NCI-H226 (cell line): ENCODE data around the gene FDCSP.
"Not testable (repeated sequence)": the region's sequence is repeated elsewhere in the genome, so short reads cannot be mapped to it uniquely, and the experiment has no call there.

Experiments
- DNase-seq: peaks from one replicate; pipeline ENCODE4 v3.0.0-alpha.2; 2015

The FDCSP gene

GRCh38 chr4:70239884-70240591 lies 14.1 kb downstream of the FDCSP start:
- peak; percentile 68 for DNase-seq

GRCh38 chr4:70242297-70242696 lies 16.4 kb downstream of the FDCSP start, which contains the start of gene CSN3:
Gene CSN3, plus strand, starts transcription at chr4:70242597. Its CDS starts 2,223 bp downstream, at chr4:70244820.
- not testable (repeated sequence) for DNase-seq

DNA sequence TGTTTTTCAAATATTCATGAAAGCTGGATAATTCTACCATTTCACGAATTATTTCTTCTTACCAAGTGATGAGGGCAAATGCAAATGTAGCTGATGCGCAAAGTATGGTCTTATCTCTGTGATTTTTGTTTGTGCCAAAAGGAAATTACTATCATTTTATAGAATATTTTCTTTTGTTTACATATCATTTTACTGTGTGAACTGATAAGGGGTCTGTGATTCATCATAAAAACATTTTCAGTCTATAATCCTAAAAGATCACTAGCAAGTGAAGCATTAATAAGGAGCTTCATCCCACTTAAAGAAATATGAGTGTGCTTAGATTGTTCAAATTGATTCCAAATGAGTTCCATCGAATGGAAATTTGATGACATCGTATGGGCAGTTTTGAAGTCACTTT lies 17.2 kb downstream of the FDCSP start:
- peak; percentile 50 for DNase-seq

GRCh38 chr4:70251250-70251944 lies 25.5 kb downstream of the FDCSP start:
- DNase-seq: no peak

DNA sequence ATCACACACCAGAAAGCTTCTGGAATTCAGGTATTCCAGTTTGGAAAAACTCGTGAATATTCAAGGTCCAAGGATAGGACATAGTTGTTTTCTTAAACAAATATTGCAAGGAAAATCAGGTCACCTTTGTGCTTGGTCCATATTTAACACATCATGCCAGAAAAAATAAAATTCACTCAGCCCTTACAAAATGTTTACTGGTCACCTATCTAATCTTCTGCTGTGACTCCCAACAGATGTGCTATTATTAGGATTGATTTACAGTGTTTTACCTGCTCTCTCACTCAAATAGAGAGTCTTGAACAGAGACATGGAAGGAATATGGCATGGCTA lies 26.0 kb downstream of the FDCSP start:
- no peak for DNase-seq

DNA sequence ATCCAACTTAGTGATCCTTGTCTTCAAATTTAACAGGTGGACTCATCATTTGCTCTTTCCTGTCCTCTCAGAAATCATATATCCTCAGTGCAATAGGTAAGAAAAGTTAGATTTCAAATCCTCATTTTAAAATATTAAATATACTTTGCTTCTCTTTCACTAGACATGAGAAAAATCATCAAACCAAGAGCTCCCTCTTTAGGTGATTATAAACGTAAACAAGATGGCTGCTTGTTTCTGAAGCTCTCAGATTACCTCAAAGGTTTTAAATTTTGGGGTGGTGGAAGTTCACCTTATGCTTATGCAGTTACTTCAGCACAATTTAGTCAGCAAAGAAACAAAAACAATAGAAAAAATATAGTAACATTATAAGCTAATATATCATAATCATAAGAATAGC lies 43.8 kb downstream of the FDCSP start:
- no peak for DNase-seq

GRCh38 chr4:70277121-70277520 lies 51.2 kb downstream of the FDCSP start:
- no peak for DNase-seq

DNA sequence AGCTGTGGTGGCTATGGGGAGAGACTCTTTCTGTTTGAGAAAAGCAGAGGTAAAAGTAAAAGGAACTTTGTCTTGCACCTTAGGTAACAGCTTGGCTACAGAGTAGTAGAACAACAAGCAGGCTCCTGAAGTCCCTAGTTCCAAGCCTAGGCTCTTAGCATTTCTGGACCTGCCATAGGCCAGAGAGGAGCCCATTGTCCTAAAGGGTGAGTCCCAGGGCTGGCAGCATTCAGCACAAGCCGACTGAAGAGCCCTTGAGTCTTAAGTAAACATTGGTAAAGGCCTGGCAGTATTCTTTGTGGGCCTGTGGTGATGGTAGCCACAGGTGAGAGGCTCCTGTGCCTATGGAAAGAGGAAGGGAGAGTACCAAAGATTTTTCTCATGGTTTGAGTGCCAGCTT lies 54.6 kb downstream of the FDCSP start:
- no peak for DNase-seq
